ENCODE data around the gene RHBDL1.

The RHBDL1 gene

GRCh38 chr16:727291-727977 is 52.0 kb downstream of the RHBDL1 start (continued):
- TF ChIP-seq ZBTB26 (tag by site-specific recombination; optimal IDR thresholded peaks at IDR 0.05), result peak; percentile 41
- no peak for TF ChIP-seq ZNF175 (tag by site-specific recombination; IDR thresholded peaks at IDR 0.05)
- TF ChIP-seq ZNF600 (tag by site-specific recombination; IDR thresholded peaks at IDR 0.05), result peak; percentile 51; the same call in 1 of the 2 replicates
- TF ChIP-seq HIC1 (tag by site-specific recombination; IDR thresholded peaks at IDR 0.05), result peak; percentile 55; the same call in 1 of the 2 replicates
- TF ChIP-seq ZSCAN5A (tag by site-specific recombination; IDR thresholded peaks at IDR 0.05), result no peak
- TF ChIP-seq BCL11B (tag by site-specific recombination; IDR thresholded peaks at IDR 0.05; ENCODE audit: low read depth), result peak; percentile 89
- peak; percentile 67; the same call in 1 of the 2 replicates for TF ChIP-seq ZBTB48 (tag by site-specific recombination; IDR thresholded peaks at IDR 0.05)
- TF ChIP-seq KLF9 (tag by site-specific recombination; IDR thresholded peaks at IDR 0.05; ENCODE audit: low read depth), result peak; percentile 67; the same call in 1 of the 2 replicates
- peak; percentile 76 for TF ChIP-seq ZNF335 (tag by site-specific recombination; conservative IDR thresholded peaks at IDR 0.05)
- TF ChIP-seq ZBTB20 (tag by site-specific recombination; IDR thresholded peaks at IDR 0.05), result no peak
- peak; percentile 50; the same call in 1 of the 2 replicates for TF ChIP-seq ZXDB (tag by site-specific recombination; IDR thresholded peaks at IDR 0.05)
- 0 out of 2 replicates have a peak, but pooled peaks have one; percentile 65 for TF ChIP-seq PRDM2 (tag by site-specific recombination; IDR thresholded peaks at IDR 0.05; ENCODE audit: borderline replicate concordance)
- TF ChIP-seq KLF1 (tag by site-specific recombination; IDR thresholded peaks at IDR 0.05), result peak; percentile 68
- TF ChIP-seq ZBTB11 (tag by site-specific recombination; conservative IDR thresholded peaks at IDR 0.05; ENCODE audit: low read depth), result 0 out of 2 replicates have a peak, but pooled peaks have one; percentile 26
- TF ChIP-seq ZNF830 (tag by site-specific recombination; IDR thresholded peaks at IDR 0.05; ENCODE audit: low read depth), result no peak
- peak; percentile 78; the same call in 1 of the 2 replicates for TF ChIP-seq ZBTB10 (tag by site-specific recombination; IDR thresholded peaks at IDR 0.05)
- TF ChIP-seq ZNF354C (tag by site-specific recombination; IDR thresholded peaks at IDR 0.05; ENCODE audit: borderline replicate concordance, low read depth), result no peak
- TF ChIP-seq GLIS2 (tag by site-specific recombination; IDR thresholded peaks at IDR 0.05), result peak; percentile 78
- TF ChIP-seq ZEB2 (tag by site-specific recombination; IDR thresholded peaks at IDR 0.05), result peak; percentile 82
- TF ChIP-seq KLF10 (tag by site-specific recombination; IDR thresholded peaks at IDR 0.05), result 0 out of 2 replicates have a peak, but pooled peaks have one; percentile 21
